GM21526 (cell line): ENCODE data around the gene LRRC10B.

Source experiments
- ATAC-seq: cut with Tn5 transposase; IDR thresholded peaks from one replicate; pipeline ENCODE4 v1.9.1; 2021; ENCODE audit warnings: moderate library complexity; ENCODE audit not compliant: unreplicated experiment, low FRiP score

The LRRC10B gene

GRCh38 chr11:61526956-61527731 is 18.6 kb downstream of the LRRC10B start:
- ATAC-seq = no peak

GRCh38 chr11:61528114-61528513 is 19.6 kb downstream of the LRRC10B start:
- ATAC-seq = no peak

- ATAC-seq = no peak
Observed at GRCh38 chr11:61529537-61530225, 21.1 kb downstream of the LRRC10B start.

GRCh38 chr11:61531044-61531443 is 22.5 kb downstream of the LRRC10B start:
- no peak for ATAC-seq

- no peak for ATAC-seq
Observed at GRCh38 chr11:61532134-61533038, 23.8 kb downstream of the LRRC10B start.

GRCh38 chr11:61533039-61533375 is 24.5 kb downstream of the LRRC10B start:
- ATAC-seq = no peak

- no peak for ATAC-seq
Observed at GRCh38 chr11:61533401-61533800, 24.9 kb downstream of the LRRC10B start.

GRCh38 chr11:61534025-61534932 is 25.7 kb downstream of the LRRC10B start:
- ATAC-seq = no peak

GRCh38 chr11:61534933-61535839 is 26.6 kb downstream of the LRRC10B start:
- no peak for ATAC-seq

GRCh38 chr11:61535998-61536675 is 27.6 kb downstream of the LRRC10B start:
- no peak for ATAC-seq

- ATAC-seq = no peak
Observed at GRCh38 chr11:61536676-61537270, 28.2 kb downstream of the LRRC10B start.

GRCh38 chr11:61537326-61537725 is 28.8 kb downstream of the LRRC10B start:
- ATAC-seq = no peak

GRCh38 chr11:61538636-61538961 is 30.1 kb downstream of the LRRC10B start:
- ATAC-seq = no peak

- ATAC-seq = no peak
Observed at GRCh38 chr11:61539006-61539405, 30.5 kb downstream of the LRRC10B start.

GRCh38 chr11:61539831-61540357 is 31.3 kb downstream of the LRRC10B start:
- ATAC-seq = no peak

- no peak for ATAC-seq
Observed at GRCh38 chr11:61540528-61540927, 32.0 kb downstream of the LRRC10B start.

GRCh38 chr11:61541598-61541997 is 33.0 kb downstream of the LRRC10B start:
- no peak for ATAC-seq

- no peak for ATAC-seq
Observed at GRCh38 chr11:61542024-61542461, 33.5 kb downstream of the LRRC10B start.
